PC-3 (cell line): ENCODE measurements around the gene ACADS.

Experiments used
- EZH2phosphoT487 ChIP-seq: fragments of 300-600 bp; sonication (generic); IDR thresholded peaks from 2 replicates; pipeline ENCODE4 v1.6.1; 2018; ENCODE audit warnings: mild to moderate bottlenecking, antibody characterized with exemption, low read length, borderline replicate concordance
- TF ChIP-seq, protein P1 (sequence below): fragments of 300-600 bp; sonication (generic); conservative IDR thresholded peaks from 2 replicates; pipeline ENCODE4 v1.5.1; 2017; ENCODE audit warnings: antibody characterized with exemption, low read depth, mild to moderate bottlenecking, low read length

DNA sequence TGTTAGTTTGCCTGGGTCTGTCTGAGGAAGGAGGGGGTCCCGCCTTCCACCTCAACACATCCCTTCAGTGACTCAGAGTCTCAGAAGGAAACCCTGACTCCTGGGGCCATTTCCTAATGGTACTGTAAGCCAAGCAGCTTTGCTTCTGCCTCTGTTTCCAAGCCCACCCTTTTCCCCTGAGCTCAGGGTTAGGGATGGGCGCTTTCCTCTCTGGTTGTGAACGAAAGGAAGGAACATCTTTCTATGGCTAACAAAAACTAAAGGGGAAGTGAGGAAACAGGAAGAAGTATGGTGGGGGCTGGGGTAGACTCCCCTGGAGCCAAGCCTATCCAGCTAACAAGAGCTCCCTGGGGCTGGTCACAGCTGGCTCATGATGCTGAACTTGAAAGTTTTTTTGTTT is 27.0 kb upstream of the ACADS start:
- TF ChIP-seq, protein P1, sequence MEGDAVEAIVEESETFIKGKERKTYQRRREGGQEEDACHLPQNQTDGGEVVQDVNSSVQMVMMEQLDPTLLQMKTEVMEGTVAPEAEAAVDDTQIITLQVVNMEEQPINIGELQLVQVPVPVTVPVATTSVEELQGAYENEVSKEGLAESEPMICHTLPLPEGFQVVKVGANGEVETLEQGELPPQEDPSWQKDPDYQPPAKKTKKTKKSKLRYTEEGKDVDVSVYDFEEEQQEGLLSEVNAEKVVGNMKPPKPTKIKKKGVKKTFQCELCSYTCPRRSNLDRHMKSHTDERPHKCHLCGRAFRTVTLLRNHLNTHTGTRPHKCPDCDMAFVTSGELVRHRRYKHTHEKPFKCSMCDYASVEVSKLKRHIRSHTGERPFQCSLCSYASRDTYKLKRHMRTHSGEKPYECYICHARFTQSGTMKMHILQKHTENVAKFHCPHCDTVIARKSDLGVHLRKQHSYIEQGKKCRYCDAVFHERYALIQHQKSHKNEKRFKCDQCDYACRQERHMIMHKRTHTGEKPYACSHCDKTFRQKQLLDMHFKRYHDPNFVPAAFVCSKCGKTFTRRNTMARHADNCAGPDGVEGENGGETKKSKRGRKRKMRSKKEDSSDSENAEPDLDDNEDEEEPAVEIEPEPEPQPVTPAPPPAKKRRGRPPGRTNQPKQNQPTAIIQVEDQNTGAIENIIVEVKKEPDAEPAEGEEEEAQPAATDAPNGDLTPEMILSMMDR: no peak
- no peak for TF ChIP-seq EZH2phosphoT487
